Endothelial cell of umbilical vein (primary cell): Measurements from ENCODE around the gene CYB561A3. TPM values are rescaled to one million over a fixed set of nuclear protein-coding genes. Genes with fewer than 3 reads are reported as not detected.

Experiments used
- BruUV-seq: library from RNA; stranded (reverse); fragments of 400-500 nt; replicated peaks from 2 replicates; lab custom pipeline; 2021; lab: Mats Ljungman, UMichigan
- CTCF ChIA-PET: fragments of 300-600, 350-600 bp; sonication (Branson Sonifier 250); formaldehyde crosslinking; loops from one replicate; lab custom pipeline; 2021; ENCODE audit warnings: antibody characterized with exemption, inconsistent platforms; lab: Charles Lee
- POLR2A ChIA-PET: fragments of 300-600, 350-600 bp; sonication (Branson Sonifier 250); formaldehyde crosslinking; loops from one replicate; lab custom pipeline; 2021; ENCODE audit warnings: antibody characterized with exemption, inconsistent platforms; lab: Charles Lee
- DNase-seq: peaks from one replicate; pipeline ENCODE4 v3.0.0-alpha.2; 2011; ENCODE audit warnings: low read depth, low spot score
- FAIRE-seq: peaks from 2 replicates; lab custom pipeline; 2011; peaks lifted over from hg19 to GRCh38; lab: Jason Lieb, UNC
- H2AFZ ChIP-seq: 2 replicates; pipeline ENCODE4 v1.6.0; 2012; ENCODE audit warnings: low read depth, low read length, control low read depth, inconsistent platforms
- H3K27ac ChIP-seq: 2 replicates; pipeline ENCODE4 v1.5.1; 2011; ENCODE audit warnings: low read depth, mild to moderate bottlenecking, control low read depth, low read length, moderate library complexity; ENCODE audit not compliant: insufficient read depth
- H3K27me3 ChIP-seq, 2 experiments: 2 replicates each; pipeline versions ENCODE4 v1.6.0 to v1.6.1; 2011; ENCODE audit warnings: low read length in 2 of 2, mixed read lengths in 1 of 2; ENCODE audit not compliant: control insufficient read depth in 2 of 2, insufficient read depth in 2 of 2
- H3K36me3 ChIP-seq, 2 experiments: 2 replicates in 1 of 2; 3 replicates in 1 of 2; pipeline ENCODE4 v1.5.1; 2011; ENCODE audit warnings: low read length in 2 of 2, mild to moderate bottlenecking in 1 of 2, moderate library complexity in 1 of 2; ENCODE audit not compliant: control insufficient read depth in 2 of 2, insufficient read depth in 2 of 2; ENCODE audit errors: extremely low read depth in 1 of 2
- H3K4me1 ChIP-seq: 3 replicates; pipeline ENCODE4 v1.5.1; 2011; ENCODE audit warnings: mild to moderate bottlenecking, low read length; ENCODE audit not compliant: control insufficient read depth, insufficient read depth; ENCODE audit errors: extremely low read depth
- H3K4me2 ChIP-seq: 2 replicates; pipeline ENCODE4 v1.6.1; 2011; ENCODE audit warnings: low read length, control low read depth, mixed read lengths; ENCODE audit not compliant: insufficient read depth
- H3K4me3 ChIP-seq, 3 experiments: fragments of 200-600 bp in 1 of 3; sonication (generic), shearing (Covaris generic) in 1 of 3; replicated peaks in 1 of 3; 2 replicates each; pipeline ENCODE4 v1.5.1; 2011 to 2016; ENCODE audit warnings: control low read depth in 3 of 3, low read length in 3 of 3, mild to moderate bottlenecking in 2 of 3, inconsistent platforms in 1 of 3, low read depth in 1 of 3, moderate library complexity in 1 of 3; ENCODE audit not compliant: insufficient read depth in 1 of 3
- H3K79me2 ChIP-seq: 2 replicates; pipeline ENCODE4 v1.6.0; 2012; ENCODE audit warnings: low read length, inconsistent platforms; ENCODE audit not compliant: control insufficient read depth, insufficient read depth
- H3K9ac ChIP-seq: replicated peaks from 2 replicates; pipeline ENCODE3; 2011; ENCODE audit warnings: low read length, control low read depth; ENCODE audit not compliant: insufficient read depth; ENCODE audit errors: extremely low read depth
- H3K9me1 ChIP-seq: replicated peaks from 3 replicates; pipeline ENCODE4 v1.6.0; 2011; ENCODE audit warnings: mild to moderate bottlenecking, low read length; ENCODE audit not compliant: control insufficient read depth, insufficient read depth; ENCODE audit errors: extremely low read depth
- H3K9me3 ChIP-seq: replicated peaks from 2 replicates; pipeline ENCODE4 v1.5.1; 2012; ENCODE audit warnings: low read length, inconsistent platforms; ENCODE audit not compliant: control insufficient read depth, insufficient read depth
- H4K20me1 ChIP-seq: replicated peaks from 2 replicates; pipeline ENCODE3; 2011; ENCODE audit warnings: mild to moderate bottlenecking, low read length; ENCODE audit not compliant: control insufficient read depth, insufficient read depth; ENCODE audit errors: extremely low read depth
- CTCF ChIP-seq, 2 donors: IDR thresholded peaks; 1 replicate in 1 of 2; 2 replicates in 1 of 2; pipeline ENCODE4 v1.5.1; 2011; ENCODE audit warnings: low read length in 2 of 2, mild to moderate bottlenecking in 2 of 2, moderate library complexity in 2 of 2, control low read depth in 1 of 2, inconsistent platforms in 1 of 2, low read depth in 1 of 2; ENCODE audit not compliant: insufficient read depth in 1 of 2; ENCODE audit errors: extremely low read depth in 1 of 2
- EZH2 ChIP-seq: IDR thresholded peaks from 2 replicates; pipeline ENCODE4 v1.6.1; 2012; ENCODE audit warnings: borderline replicate concordance, low read depth, mild to moderate bottlenecking, moderate library complexity, low read length, inconsistent platforms; ENCODE audit not compliant: severe bottlenecking
- FOS ChIP-seq: IDR thresholded peaks from 2 replicates; pipeline ENCODE4 v1.6.1; 2011; ENCODE audit warnings: mild to moderate bottlenecking, low read length, moderate library complexity, borderline replicate concordance; ENCODE audit not compliant: insufficient read depth
- GATA2 ChIP-seq: IDR thresholded peaks from 2 replicates; pipeline ENCODE4 v1.7.0; 2011; ENCODE audit warnings: low read depth, mild to moderate bottlenecking, moderate library complexity, mixed read lengths, low read length; ENCODE audit not compliant: insufficient read length, insufficient read depth
- JUN ChIP-seq: IDR thresholded peaks from 2 replicates; pipeline ENCODE4 v1.6.1; 2011; ENCODE audit warnings: borderline replicate concordance, low read depth; ENCODE audit not compliant: insufficient read length, insufficient read depth
- MAX ChIP-seq: IDR thresholded peaks from 2 replicates; pipeline ENCODE4 v1.6.1; 2011; ENCODE audit not compliant: insufficient read depth, insufficient read length
- MYC ChIP-seq: IDR thresholded peaks from one replicate; pipeline ENCODE4 v1.6.1; 2011; ENCODE audit warnings: mild to moderate bottlenecking, low read depth, low read length
- POLR2A ChIP-seq: IDR thresholded peaks from 2 replicates; pipeline ENCODE4 v1.6.1; 2012; ENCODE audit warnings: low read depth, mild to moderate bottlenecking, control low read depth, low read length
- POLR2AphosphoS5 ChIP-seq: IDR thresholded peaks from 2 replicates; pipeline ENCODE4 v1.6.1; 2012; ENCODE audit warnings: low read depth, mild to moderate bottlenecking, control low read depth, low read length, moderate library complexity; ENCODE audit not compliant: insufficient read depth
- dilution Hi-C: fragments of 300-500 bp; cut with MboI; formaldehyde crosslinking; loops from one replicate; pipeline ENCODE4 v1.15.0; 2019; ENCODE audit warnings: low sequenced_read_pairs; ENCODE audit not compliant: extremely low pct_ligation_motif_present
- intact Hi-C: fragments of 100-400 bp; cut with micrococcal nuclease; formaldehyde crosslinking; loops from one replicate; pipeline ENCODE4 v1.10.0; 2022
- polyA plus RNA-seq, 4 experiments: library from polyadenylated mRNA; depleted of rRNA in 3 of 4; stranded (reverse) in 3 of 4; unstranded in 1 of 4; fragments of >200 nt; gene quantifications; 2 replicates each; pipeline versions ENCODE4 v1.2.1 to v1.2.3, GENCODE V29; 2011 to 2012; ENCODE audit warnings: missing spikeins in 1 of 4
- total RNA-seq: library from RNA; stranded (reverse); gene quantifications from 2 replicates; pipeline ENCODE4 v1.2.3, GENCODE V29; 2021

Gene CYB561A3
- total and polyA plus RNA-seq, 2 donors (not counting 3 experiments of a cell fraction or from before 2014, with no cell fraction given) = 41.6 to 103 TPM

DNA sequence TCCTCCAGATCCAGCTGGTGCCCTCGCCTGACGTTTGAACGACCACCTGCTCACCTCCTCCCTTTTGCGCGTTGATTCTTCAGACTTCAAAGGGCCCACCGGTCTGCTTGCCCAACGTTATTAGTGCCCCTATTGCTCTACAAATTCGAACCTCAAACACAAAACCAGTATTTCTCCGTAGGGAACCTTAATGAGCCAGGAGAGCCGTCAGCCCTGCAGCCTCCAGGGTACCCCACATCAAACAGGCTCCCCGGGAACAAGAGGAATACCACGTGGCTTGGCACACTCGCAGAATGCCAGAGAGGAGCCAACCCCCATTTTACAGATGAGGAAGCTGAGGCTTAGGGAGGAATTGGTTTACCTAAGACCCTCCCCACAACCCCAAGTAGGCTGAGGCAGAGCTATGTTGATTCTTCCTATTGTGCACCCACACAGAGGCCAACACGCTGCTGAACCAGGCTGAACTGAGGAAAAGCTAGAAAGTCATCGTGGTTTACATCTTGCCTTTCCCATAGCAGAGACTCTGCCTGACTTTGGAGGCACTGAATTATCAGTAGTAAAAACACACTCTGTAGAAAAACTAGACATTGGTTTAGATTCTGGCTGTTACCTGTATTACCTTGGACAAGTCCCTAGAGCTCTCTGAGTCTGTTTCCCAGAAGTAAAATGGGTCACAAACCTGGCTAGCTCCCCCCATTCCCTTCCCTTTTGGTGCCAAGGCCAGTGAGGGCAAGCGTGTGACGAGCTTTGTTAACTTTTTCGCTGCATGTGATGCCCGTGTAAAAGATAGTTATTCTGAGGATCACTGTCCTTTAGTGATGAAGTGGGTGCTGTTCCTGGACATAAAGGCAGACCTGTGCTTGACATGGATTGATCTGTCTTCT lies 27.9 kb downstream of the CYB561A3 start:
- Histone ChIP-seq H4K20me1 (no peaks in the 10 kb centered on the region), H3K27ac (peak overlapping the region; percentile 40), H2AFZ (peak overlapping the region; percentile 41), H3K4me2 (peak overlapping the region; percentile 39), H3K4me1 (peaks cover 10% of the 10 kb centered on the region), H3K27me3 (no peaks in the 10 kb centered on the region), H3K36me3 (peaks cover 0 to 5% of the 10 kb centered on the region in 2 experiments), H3K9me3 (no peaks in the 10 kb centered on the region), H3K4me3 (peak overlapping the region; percentile 35 to 85 (median 76)), H3K9me1 (no peaks in the 10 kb centered on the region), H3K9ac (peak overlapping the region; percentile 90), H3K79me2 (peaks cover 41% of the 10 kb centered on the region)
- BruUV-seq = TSS peak; percentile 85
- ChIA-PET POLR2A (interaction anchor here (0.7 to 2.6 kb wide), 2 partner anchors 28 to 1508 kb away, joined by 3 to 8 read pairs; partner anchors contain the start of genes CYB561A3 and TMEM138), CTCF (interaction anchor here (1.0 to 8.0 kb wide), 5 partner anchors 14 to 101 kb away, joined by 3 to 345 read pairs (median 8); partner anchors contain the start of gene TMEM216)
- TF ChIP-seq MAX = no peak
- TF ChIP-seq MYC = no peak
- TF ChIP-seq GATA2 = no peak
- TF ChIP-seq CTCF (IDR thresholded peaks at IDR 0.05; ENCODE audit: extremely low read depth in 1 of 2, insufficient read depth in 1 of 2, low read depth in 1 of 2, low read length in 2 of 2) = no peak
- no peak for TF ChIP-seq FOS
- TF ChIP-seq EZH2 = no peak
- no peak for TF ChIP-seq POLR2A
- TF ChIP-seq JUN = no peak
- TF ChIP-seq POLR2AphosphoS5 = no peak
- intact Hi-C loops (loop anchor here (1.0 to 10.0 kb wide), 4 partner anchors 17 to 79 kb away; partner anchors contain the start of genes TMEM138 and VWCE), dilution Hi-C loops (no loop called here)
- no peak for DNase-seq
- peak; percentile 12 for FAIRE-seq
